Measurements from ENCODE around the gene CYB5R4.

- TF ChIP-seq CTCF (conservative IDR thresholded peaks at IDR 0.05; ENCODE audit: low read length) (no peak), EZH2phosphoT487 (IDR thresholded peaks at IDR 0.05; ENCODE audit: borderline replicate concordance) (no peak)
These were observed 16.4 kb downstream of the CYB5R4 start for GRCh38 chr6:83875843-83876242.
